ENCODE results near the gene PTCHD1.

GRCh38 chrX:23435575-23435974 is 100.9 kb downstream of the PTCHD1 start:
- no peak for TF ChIP-seq CREB1 (IDR thresholded peaks at IDR 0.05; ENCODE audit: low read depth)
- TF ChIP-seq NFIC (IDR thresholded peaks at IDR 0.05; ENCODE audit: low read depth, low read length) = no peak
- TF ChIP-seq RFX5 (IDR thresholded peaks at IDR 0.05; ENCODE audit: low read depth, low read length) = no peak
- TF ChIP-seq TCF7 (IDR thresholded peaks at IDR 0.05; ENCODE audit: borderline replicate concordance) = no peak
- no peak for TF ChIP-seq SIN3A (IDR thresholded peaks at IDR 0.05; ENCODE audit: low read depth, low read length)
- no peak for TF ChIP-seq BCL3 (IDR thresholded peaks at IDR 0.05; ENCODE audit: borderline replicate concordance, insufficient read depth, low read depth, low read length, poor library complexity, severe bottlenecking)
- TF ChIP-seq POLR2A (IDR thresholded peaks at IDR 0.05; ENCODE audit: low read depth, low read length) = no peak
- no peak for TF ChIP-seq CEBPB (IDR thresholded peaks at IDR 0.05; ENCODE audit: borderline replicate concordance in 1 of 2, low read depth in 2 of 2, low read length in 2 of 2)
- no peak for TF ChIP-seq NRF1 (conservative IDR thresholded peaks at IDR 0.05; ENCODE audit: low read depth, low read length)

All from GM12878 (cell line).